ENCODE measurements around the gene PNPLA3.

PNPLA3 gene

DNA sequence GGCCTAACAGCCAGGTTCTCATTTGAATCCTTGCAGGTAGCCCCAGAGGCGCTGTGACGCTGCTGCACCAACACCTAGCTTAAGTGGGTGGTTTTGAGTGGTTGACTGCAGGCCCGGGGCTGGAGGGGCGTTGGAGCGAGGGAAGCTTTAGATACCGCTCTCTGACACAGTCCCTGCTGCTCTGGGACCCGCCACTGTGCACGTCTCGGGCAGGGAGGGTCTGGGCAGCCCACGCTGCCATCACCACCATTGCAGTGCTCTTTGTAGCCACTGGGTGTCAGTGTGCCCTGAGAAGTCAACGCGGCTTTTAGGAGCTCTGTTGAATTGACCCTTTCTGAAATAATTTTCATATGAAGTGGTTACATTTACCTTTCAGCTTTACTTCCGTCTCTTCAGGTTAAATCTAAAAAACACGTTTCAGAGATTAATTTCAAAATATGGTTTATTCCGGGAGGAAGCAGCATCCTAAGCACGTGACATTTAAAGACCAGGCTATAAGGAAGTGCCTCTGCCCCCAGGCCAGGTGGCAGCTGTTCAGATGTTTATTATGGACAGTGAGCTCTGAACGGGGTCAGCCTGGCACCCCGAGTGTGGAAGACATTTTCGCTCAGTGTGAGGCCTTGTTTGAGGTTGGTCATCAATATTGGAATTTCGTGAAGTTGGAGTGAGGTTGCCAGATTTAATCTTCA is 69.6 kb downstream of the PNPLA3 start:
- TF ChIP-seq, protein P1, sequence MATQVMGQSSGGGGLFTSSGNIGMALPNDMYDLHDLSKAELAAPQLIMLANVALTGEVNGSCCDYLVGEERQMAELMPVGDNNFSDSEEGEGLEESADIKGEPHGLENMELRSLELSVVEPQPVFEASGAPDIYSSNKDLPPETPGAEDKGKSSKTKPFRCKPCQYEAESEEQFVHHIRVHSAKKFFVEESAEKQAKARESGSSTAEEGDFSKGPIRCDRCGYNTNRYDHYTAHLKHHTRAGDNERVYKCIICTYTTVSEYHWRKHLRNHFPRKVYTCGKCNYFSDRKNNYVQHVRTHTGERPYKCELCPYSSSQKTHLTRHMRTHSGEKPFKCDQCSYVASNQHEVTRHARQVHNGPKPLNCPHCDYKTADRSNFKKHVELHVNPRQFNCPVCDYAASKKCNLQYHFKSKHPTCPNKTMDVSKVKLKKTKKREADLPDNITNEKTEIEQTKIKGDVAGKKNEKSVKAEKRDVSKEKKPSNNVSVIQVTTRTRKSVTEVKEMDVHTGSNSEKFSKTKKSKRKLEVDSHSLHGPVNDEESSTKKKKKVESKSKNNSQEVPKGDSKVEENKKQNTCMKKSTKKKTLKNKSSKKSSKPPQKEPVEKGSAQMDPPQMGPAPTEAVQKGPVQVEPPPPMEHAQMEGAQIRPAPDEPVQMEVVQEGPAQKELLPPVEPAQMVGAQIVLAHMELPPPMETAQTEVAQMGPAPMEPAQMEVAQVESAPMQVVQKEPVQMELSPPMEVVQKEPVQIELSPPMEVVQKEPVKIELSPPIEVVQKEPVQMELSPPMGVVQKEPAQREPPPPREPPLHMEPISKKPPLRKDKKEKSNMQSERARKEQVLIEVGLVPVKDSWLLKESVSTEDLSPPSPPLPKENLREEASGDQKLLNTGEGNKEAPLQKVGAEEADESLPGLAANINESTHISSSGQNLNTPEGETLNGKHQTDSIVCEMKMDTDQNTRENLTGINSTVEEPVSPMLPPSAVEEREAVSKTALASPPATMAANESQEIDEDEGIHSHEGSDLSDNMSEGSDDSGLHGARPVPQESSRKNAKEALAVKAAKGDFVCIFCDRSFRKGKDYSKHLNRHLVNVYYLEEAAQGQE (IDR thresholded peaks at IDR 0.05; ENCODE audit: insufficient read depth in 1 of 2, low read depth in 2 of 2, low read length in 2 of 2), result no peak
- TF ChIP-seq FOXP2 (optimal IDR thresholded peaks at IDR 0.05; ENCODE audit: borderline replicate concordance, extremely low read depth, extremely low read length, insufficient read depth), result no peak
- TF ChIP-seq TAF1 (IDR thresholded peaks at IDR 0.05; ENCODE audit: borderline replicate concordance, insufficient read depth, low read length), result no peak
- TF ChIP-seq SIN3A (IDR thresholded peaks at IDR 0.05; ENCODE audit: borderline replicate concordance, insufficient read depth, low read length), result no peak
- no peak for TF ChIP-seq POLR2AphosphoS5 (IDR thresholded peaks at IDR 0.05; ENCODE audit: low read depth, low read length)

DNA sequence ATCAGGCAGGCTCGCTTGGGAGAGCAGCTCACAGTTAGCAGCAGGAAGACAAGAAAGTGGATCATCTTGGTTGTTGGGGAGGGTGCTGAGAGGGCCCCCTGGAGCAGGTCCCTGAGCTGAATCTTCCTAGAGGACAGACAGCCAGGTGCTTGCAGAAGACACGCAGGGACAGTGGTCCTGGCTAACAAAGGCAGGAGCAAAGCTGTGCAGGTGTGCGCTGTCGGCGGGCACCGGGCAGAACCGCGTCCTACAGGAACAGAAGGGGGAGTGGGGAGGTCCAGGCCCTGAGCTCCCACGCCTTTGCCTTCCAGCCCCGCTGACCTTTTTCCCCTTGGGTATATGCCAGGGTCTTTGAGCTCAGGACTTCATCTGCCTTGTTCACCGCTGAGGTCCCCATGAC is 70.4 kb downstream of the PNPLA3 start:
- TF ChIP-seq POLR2AphosphoS5 (IDR thresholded peaks at IDR 0.05; ENCODE audit: low read depth, low read length) (no peak), FOXP2 (optimal IDR thresholded peaks at IDR 0.05; ENCODE audit: borderline replicate concordance, extremely low read depth, extremely low read length, insufficient read depth) (no peak), TAF1 (IDR thresholded peaks at IDR 0.05; ENCODE audit: borderline replicate concordance, insufficient read depth, low read length) (no peak), SIN3A (IDR thresholded peaks at IDR 0.05; ENCODE audit: borderline replicate concordance, insufficient read depth, low read length) (no peak)
- TF ChIP-seq, protein P1 (IDR thresholded peaks at IDR 0.05; ENCODE audit: insufficient read depth in 1 of 2, low read depth in 2 of 2, low read length in 2 of 2), result no peak

DNA sequence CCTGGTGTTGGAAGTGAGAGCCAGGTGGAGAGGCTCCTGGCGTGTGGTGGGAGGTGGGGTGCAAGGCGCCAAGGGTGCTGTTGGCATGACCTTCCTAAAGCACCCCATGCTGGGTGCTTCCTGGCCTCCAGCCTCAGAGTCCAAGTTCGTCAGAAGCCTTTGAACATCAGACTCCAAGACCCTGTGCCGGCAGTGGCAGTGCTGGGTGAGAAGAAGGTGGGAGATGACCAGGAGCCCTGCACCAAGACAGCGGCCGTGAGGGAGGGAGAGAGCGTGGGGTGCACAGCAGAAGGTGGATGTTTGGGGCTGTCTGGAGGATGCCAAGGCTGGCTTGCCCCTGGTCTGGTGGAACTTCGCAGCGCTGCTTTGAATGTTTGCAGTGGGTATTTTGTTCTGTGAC is 70.8 kb downstream of the PNPLA3 start:
- no peak for TF ChIP-seq SIN3A (IDR thresholded peaks at IDR 0.05; ENCODE audit: borderline replicate concordance, insufficient read depth, low read length)
- TF ChIP-seq TAF1 (IDR thresholded peaks at IDR 0.05; ENCODE audit: borderline replicate concordance, insufficient read depth, low read length), result no peak
- TF ChIP-seq, protein P1 (IDR thresholded peaks at IDR 0.05; ENCODE audit: insufficient read depth in 1 of 2, low read depth in 2 of 2, low read length in 2 of 2), result no peak
- TF ChIP-seq POLR2AphosphoS5 (IDR thresholded peaks at IDR 0.05; ENCODE audit: low read depth, low read length), result no peak
- no peak for TF ChIP-seq FOXP2 (optimal IDR thresholded peaks at IDR 0.05; ENCODE audit: borderline replicate concordance, extremely low read depth, extremely low read length, insufficient read depth)

DNA sequence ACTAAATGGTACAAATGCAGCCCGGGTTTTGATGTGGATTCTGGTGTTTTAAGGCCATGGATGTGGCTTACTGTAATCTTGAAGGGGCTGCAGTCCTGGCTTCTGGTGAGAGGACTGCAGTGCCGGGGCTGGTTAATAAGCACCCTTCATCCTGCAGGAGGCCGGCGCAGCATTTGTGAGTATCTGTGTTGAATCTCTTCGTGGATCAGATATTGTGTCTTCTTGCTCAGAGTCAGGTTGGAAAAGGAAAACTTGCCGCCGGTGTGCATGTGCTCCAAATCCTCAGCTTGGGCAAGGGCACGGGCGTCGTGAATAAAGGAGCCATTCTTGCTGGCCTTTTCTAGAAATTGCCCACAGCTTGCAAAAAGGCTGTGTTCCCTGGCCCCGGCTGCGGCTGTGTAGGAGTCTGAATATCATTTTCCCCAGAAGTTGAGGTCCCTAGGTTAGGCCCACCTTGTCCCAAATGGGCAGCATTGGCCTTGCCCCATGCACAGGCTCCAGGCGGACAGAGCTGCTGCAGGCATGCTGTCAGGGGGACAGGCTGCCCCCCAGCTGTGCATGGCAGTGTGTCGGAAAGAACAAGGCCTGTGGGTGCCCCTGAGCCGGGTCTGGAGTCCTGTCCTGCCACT is 71.6 kb downstream of the PNPLA3 start:
- TF ChIP-seq FOXP2 (optimal IDR thresholded peaks at IDR 0.05; ENCODE audit: borderline replicate concordance, extremely low read depth, extremely low read length, insufficient read depth) (no peak), TAF1 (IDR thresholded peaks at IDR 0.05; ENCODE audit: borderline replicate concordance, insufficient read depth, low read length) (no peak), POLR2AphosphoS5 (IDR thresholded peaks at IDR 0.05; ENCODE audit: low read depth, low read length) (no peak), SIN3A (IDR thresholded peaks at IDR 0.05; ENCODE audit: borderline replicate concordance, insufficient read depth, low read length) (no peak)
- TF ChIP-seq, protein P1 (IDR thresholded peaks at IDR 0.05; ENCODE audit: insufficient read depth in 1 of 2, low read depth in 2 of 2, low read length in 2 of 2), result no peak

All from PFSK-1 (cell line).